ENCODE measurements around the gene CPD.

- TF ChIP-seq E2F5 (CRISPR knock-in tag; IDR thresholded peaks at IDR 0.05) (no peak), HINFP (tag; conservative IDR thresholded peaks at IDR 0.05; ENCODE audit: low read depth) (no peak), HNRNPK (IDR thresholded peaks at IDR 0.05; ENCODE audit: low read depth, low read length, poor library complexity, severe bottlenecking) (no peak), CTCF (IDR thresholded peaks at IDR 0.05 in 2 of 3, conservative IDR thresholded peaks at IDR 0.05 in 1 of 3; ENCODE audit: insufficient read depth in 2 of 3, low read depth in 1 of 3, low read length in 3 of 3) (no peak), EP400 (IDR thresholded peaks at IDR 0.05) (no peak), ELF1 (tag; IDR thresholded peaks at IDR 0.05) (no peak), TSHZ1 (CRISPR knock-in tag; IDR thresholded peaks at IDR 0.05) (no peak), RHOXF2B (CRISPR knock-in tag; conservative IDR thresholded peaks at IDR 0.05) (no peak), SPI1 (IDR thresholded peaks at IDR 0.05; ENCODE audit: borderline replicate concordance, low read depth, low read length) (no peak), RERE (CRISPR knock-in tag; IDR thresholded peaks at IDR 0.05; ENCODE audit: borderline replicate concordance) (no peak), POLR2AphosphoS5 (IDR thresholded peaks at IDR 0.05; ENCODE audit: control insufficient read depth, insufficient read depth, low read depth, low read length) (no peak), NFXL1 (CRISPR knock-in tag; IDR thresholded peaks at IDR 0.05) (no peak), MED1 (CRISPR knock-in tag; IDR thresholded peaks at IDR 0.05; ENCODE audit: borderline replicate concordance) (no peak)
Measured at GRCh38 chr17:30345527-30346075, 33.1 kb upstream of the CPD start.
